Measurements from ENCODE around the gene RFX3. TPM values are rescaled to one million over a fixed set of nuclear protein-coding genes. Genes with fewer than 3 reads are reported as not detected.
"Not testable (repeated sequence)": the region's sequence is repeated elsewhere in the genome, so short reads cannot be mapped to it uniquely, and the experiment has no call there.

RFX3 gene
- total RNA-seq, 2 experiments from 2014 or later = 11.8 to 12.5 TPM

GRCh38 chr9:3342159-3342777 is 183.5 kb downstream of the RFX3 start:
- Mint-ChIP-seq H3K36me3 (ENCODE audit: low read depth) (no peaks in the 10 kb centered on the region), H3K4me3 (no peak overlapping the region), H3K9me3 (no peaks in the 10 kb centered on the region), H3K4me1 (peaks cover 7% of the 10 kb centered on the region), H3K27ac (no peak overlapping the region), H3K27me3 (no peaks in the 10 kb centered on the region)
- CTCF ChIA-PET = interaction anchor here (0.6 kb wide), 1 partner anchor 37 kb away, joined by 3 read pairs; no protein-coding TSS in a partner anchor
- DNase-seq = no peak
- POLR2A ChIA-PET = no interaction called here

- Mint-ChIP-seq H3K9me3 (no peaks in the 10 kb centered on the region), H3K27ac (no peak overlapping the region), H3K4me3 (no peak overlapping the region), H3K4me1 (peaks cover 8% of the 10 kb centered on the region), H3K36me3 (ENCODE audit: low read depth) (no peaks in the 10 kb centered on the region), H3K27me3 (no peaks in the 10 kb centered on the region)
- CTCF ChIA-PET = no interaction called here
- POLR2A ChIA-PET = no interaction called here
- DNase-seq = no peak
Observed at GRCh38 chr9:3337515-3338225, 188.1 kb downstream of the RFX3 start.

- CTCF ChIA-PET = no interaction called here
- POLR2A ChIA-PET = no interaction called here
- Mint-ChIP-seq H3K4me1 (peaks cover 8% of the 10 kb centered on the region), H3K9me3 (no peaks in the 10 kb centered on the region), H3K4me3 (no peak overlapping the region), H3K36me3 (ENCODE audit: low read depth) (no peaks in the 10 kb centered on the region), H3K27me3 (no peaks in the 10 kb centered on the region), H3K27ac (no peak overlapping the region)
- no peak for DNase-seq
Observed at GRCh38 chr9:3336951-3337350, 188.8 kb downstream of the RFX3 start.

- ChIA-PET POLR2A (no interaction called here), CTCF (no interaction called here)
- H3K9me3 Mint-ChIP-seq = no peaks in the 10 kb centered on the region
- H3K4me1 Mint-ChIP-seq = peaks cover 7% of the 10 kb centered on the region
- H3K4me3 Mint-ChIP-seq = no peak overlapping the region
- no peak for DNase-seq
- H3K36me3 Mint-ChIP-seq (ENCODE audit: low read depth) = peaks cover 2% of the 10 kb centered on the region
- no peak overlapping the region for H3K27ac Mint-ChIP-seq
- H3K27me3 Mint-ChIP-seq = no peaks in the 10 kb centered on the region
Observed at GRCh38 chr9:3332802-3333201, 193.0 kb downstream of the RFX3 start.

- no peaks in the 10 kb centered on the region for H3K4me1 Mint-ChIP-seq
- POLR2A ChIA-PET = no interaction called here
- H3K4me3 Mint-ChIP-seq = no peak overlapping the region
- H3K36me3 Mint-ChIP-seq (ENCODE audit: low read depth) = peaks cover 2% of the 10 kb centered on the region
- H3K9me3 Mint-ChIP-seq = no peaks in the 10 kb centered on the region
- CTCF ChIA-PET = interaction anchor here (1.1 kb wide), 1 partner anchor 23 kb away, joined by 3 read pairs; no protein-coding TSS in a partner anchor
- H3K27ac Mint-ChIP-seq = no peak overlapping the region
- DNase-seq = no peak
- H3K27me3 Mint-ChIP-seq = no peaks in the 10 kb centered on the region
Observed at GRCh38 chr9:3331801-3332200, 194.0 kb downstream of the RFX3 start.

- no peak overlapping the region for H3K4me3 Mint-ChIP-seq
- POLR2A ChIA-PET = no interaction called here
- CTCF ChIA-PET = interaction anchor here (1.1 kb wide), 1 partner anchor 22 kb away, joined by 3 read pairs; no protein-coding TSS in a partner anchor
- no peak for DNase-seq
- no peaks in the 10 kb centered on the region for H3K4me1 Mint-ChIP-seq
- no peak overlapping the region for H3K27ac Mint-ChIP-seq
- no peaks in the 10 kb centered on the region for H3K27me3 Mint-ChIP-seq
- H3K9me3 Mint-ChIP-seq = no peaks in the 10 kb centered on the region
- peaks cover 2% of the 10 kb centered on the region for H3K36me3 Mint-ChIP-seq (ENCODE audit: low read depth)
Observed at GRCh38 chr9:3330792-3331420, 194.9 kb downstream of the RFX3 start.

GRCh38 chr9:3329361-3329760 is 196.4 kb downstream of the RFX3 start:
- CTCF ChIA-PET = no interaction called here
- no peak for DNase-seq
- Mint-ChIP-seq H3K4me1 (no peaks in the 10 kb centered on the region), H3K9me3 (no peaks in the 10 kb centered on the region), H3K27ac (no peak overlapping the region), H3K27me3 (no peaks in the 10 kb centered on the region), H3K36me3 (ENCODE audit: low read depth) (peaks cover 2% of the 10 kb centered on the region), H3K4me3 (no peak overlapping the region)
- POLR2A ChIA-PET = no interaction called here

GRCh38 chr9:3323714-3324113 is 202.1 kb downstream of the RFX3 start:
- H3K4me3 Mint-ChIP-seq = no peak overlapping the region
- no peaks in the 10 kb centered on the region for H3K36me3 Mint-ChIP-seq (ENCODE audit: low read depth)
- no peaks in the 10 kb centered on the region for H3K9me3 Mint-ChIP-seq
- ChIA-PET CTCF (no interaction called here), POLR2A (no interaction called here)
- no peak for DNase-seq
- H3K27me3 Mint-ChIP-seq = no peaks in the 10 kb centered on the region
- H3K27ac Mint-ChIP-seq = no peak overlapping the region
- no peaks in the 10 kb centered on the region for H3K4me1 Mint-ChIP-seq

- Mint-ChIP-seq H3K27me3 (no peaks in the 10 kb centered on the region), H3K4me1 (no peaks in the 10 kb centered on the region), H3K4me3 (no peak overlapping the region), H3K9me3 (peaks cover 11% of the 10 kb centered on the region), H3K27ac (no peak overlapping the region), H3K36me3 (ENCODE audit: low read depth) (peaks cover 2% of the 10 kb centered on the region)
- DNase-seq = no peak
- ChIA-PET CTCF (no interaction called here), POLR2A (no interaction called here)
Observed at GRCh38 chr9:3321186-3321585, 204.6 kb downstream of the RFX3 start.

- H3K27me3 Mint-ChIP-seq; POLR2A ChIA-PET; H3K4me1 Mint-ChIP-seq; H3K9me3 Mint-ChIP-seq; H3K27ac Mint-ChIP-seq; H3K4me3 Mint-ChIP-seq; DNase-seq; H3K36me3 Mint-ChIP-seq (ENCODE audit: low read depth); CTCF ChIA-PET: not testable (repeated sequence)
Observed at GRCh38 chr9:3312595-3312994, 213.2 kb downstream of the RFX3 start.

- no peak overlapping the region for H3K4me3 Mint-ChIP-seq
- H3K36me3 Mint-ChIP-seq (ENCODE audit: low read depth) = peaks cover 5% of the 10 kb centered on the region
- ChIA-PET CTCF (interaction anchor here (0.8 kb wide), 1 partner anchor 23 kb away, joined by 3 read pairs; no protein-coding TSS in a partner anchor), POLR2A (no interaction called here)
- H3K9me3 Mint-ChIP-seq = peaks cover 10% of the 10 kb centered on the region
- no peak for DNase-seq
- H3K4me1 Mint-ChIP-seq = no peaks in the 10 kb centered on the region
- H3K27me3 Mint-ChIP-seq = no peaks in the 10 kb centered on the region
- H3K27ac Mint-ChIP-seq = no peak overlapping the region
Observed at GRCh38 chr9:3308609-3309008, 217.2 kb downstream of the RFX3 start.

GRCh38 chr9:3304388-3304787 is 221.4 kb downstream of the RFX3 start:
- H3K4me3 Mint-ChIP-seq; DNase-seq; POLR2A ChIA-PET; H3K4me1 Mint-ChIP-seq; H3K36me3 Mint-ChIP-seq (ENCODE audit: low read depth); H3K27ac Mint-ChIP-seq; H3K9me3 Mint-ChIP-seq; H3K27me3 Mint-ChIP-seq; CTCF ChIA-PET: not testable (repeated sequence)

GRCh38 chr9:3299872-3300271 is 225.9 kb downstream of the RFX3 start:
- CTCF ChIA-PET = interaction anchor here (0.6 kb wide), 2 partner anchors 287 to 421 kb away, joined by 3 to 4 read pairs; no protein-coding TSS in a partner anchor
- Mint-ChIP-seq H3K9me3 (no peaks in the 10 kb centered on the region), H3K36me3 (ENCODE audit: low read depth) (no peaks in the 10 kb centered on the region), H3K27me3 (no peaks in the 10 kb centered on the region), H3K4me1 (no peaks in the 10 kb centered on the region), H3K4me3 (no peak overlapping the region), H3K27ac (no peak overlapping the region)
- DNase-seq = no peak
- POLR2A ChIA-PET = no interaction called here

Measured in activated CD4-positive, alpha-beta T cell treated with anti-CD3 and anti-CD28 coated beads, Interleukin-2, amount 10 ng/mL, durations not matched to agents 7 days and 5 days (primary cell).